AG09319 (cell line): ENCODE data around the gene HASPIN.

Experiments
- DNase-seq: peaks from one replicate; pipeline ENCODE4 v3.0.0-alpha.2; 2010; ENCODE audit warnings: low read depth; ENCODE audit errors: extremely low read depth
- CTCF ChIP-seq: IDR thresholded peaks from 2 replicates; pipeline ENCODE4 v1.5.1; 2011; ENCODE audit warnings: low read depth, mild to moderate bottlenecking, inconsistent platforms, low read length, moderate library complexity

The HASPIN gene

GRCh38 chr17:3691617-3692067, 32.1 kb upstream of the HASPIN start:
- no peak for DNase-seq
- TF ChIP-seq CTCF: no peak

DNA sequence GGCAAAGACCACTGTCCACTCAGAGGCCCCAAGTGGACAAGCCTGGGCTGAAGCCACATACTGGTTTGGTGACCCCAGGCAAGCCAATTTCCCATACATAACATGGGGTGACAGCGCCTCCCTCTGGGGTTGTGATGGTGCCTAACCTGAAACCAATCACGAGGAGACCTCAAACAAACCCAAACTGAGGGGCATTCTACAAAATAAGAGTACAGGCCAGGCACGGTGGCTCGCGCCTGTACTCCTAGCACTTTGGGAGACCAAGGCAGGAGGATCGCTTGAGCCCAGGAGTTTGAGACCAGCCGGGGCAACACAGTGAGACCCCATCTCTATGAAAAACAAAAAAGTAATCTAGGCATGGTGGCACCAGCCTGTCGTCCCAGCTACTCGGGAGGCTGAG, 31.4 kb upstream of the HASPIN start:
- no peak for DNase-seq
- TF ChIP-seq CTCF: no peak; the same call in 1 of the 2 replicates

DNA sequence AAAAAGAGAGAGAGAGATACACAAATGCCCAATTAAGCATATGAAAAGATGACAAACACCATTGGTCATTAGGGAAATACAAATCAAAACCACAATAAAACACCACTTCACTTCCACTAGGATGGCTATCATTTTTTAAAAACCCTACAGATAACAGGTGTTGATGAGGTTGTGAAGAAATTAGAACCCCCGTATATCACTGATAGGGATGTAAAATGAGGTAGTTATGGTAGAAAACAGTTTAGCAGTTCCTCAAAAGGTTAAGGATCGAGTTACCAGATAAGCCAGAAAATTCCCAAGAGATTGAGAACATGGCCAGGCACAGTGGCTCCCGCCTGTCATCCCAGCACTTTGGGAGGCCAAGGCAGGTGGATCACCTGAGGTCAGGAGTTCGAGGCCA, 30.6 kb upstream of the HASPIN start:
- TF ChIP-seq CTCF: no peak
- no peak for DNase-seq

DNA sequence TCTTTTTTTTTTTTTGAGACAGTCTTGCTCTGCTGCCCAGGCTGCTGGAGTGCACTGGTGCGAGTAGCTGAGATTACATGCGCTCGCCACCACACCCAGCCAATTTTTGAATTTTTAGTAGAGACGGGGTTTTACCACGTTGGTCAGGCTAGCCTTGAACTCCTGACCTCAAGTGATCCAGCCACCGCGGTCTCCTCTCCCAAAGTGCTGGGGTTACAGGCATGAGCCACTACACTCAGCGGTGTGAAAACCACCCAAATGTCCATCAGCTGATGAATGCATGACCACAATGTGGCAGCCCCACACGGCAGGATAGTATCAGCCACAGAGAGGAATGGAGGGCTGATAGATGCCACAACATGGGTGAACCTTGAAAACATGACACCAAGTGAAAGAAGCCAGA, 29.9 kb upstream of the HASPIN start:
- DNase-seq: no peak
- TF ChIP-seq CTCF: no peak

GRCh38 chr17:3695129-3695722, 28.5 kb upstream of the HASPIN start:
- DNase-seq: no peak
- no peak for TF ChIP-seq CTCF

GRCh38 chr17:3695723-3696411, 27.8 kb upstream of the HASPIN start, which contains the start of gene P2RX5:
TSS of gene P2RX5 (minus strand) at chr17:3696155. CDS start at chr17:3696005, 150 bp downstream.
- no peak for DNase-seq
- no peak for TF ChIP-seq CTCF

GRCh38 chr17:3697103-3697476, 26.6 kb upstream of the HASPIN start:
- no peak for TF ChIP-seq CTCF
- DNase-seq: no peak
